SK-N-SH (cell line): ENCODE data around the gene MBD2. TPM values are rescaled to one million over a fixed set of nuclear protein-coding genes. Genes with fewer than 3 reads are reported as not detected.

Experiments used
- CTCF ChIA-PET: fragments of 300-600, 350-600 bp; formaldehyde crosslinking; extraction: SDS; loops from one replicate; lab custom pipeline; 2021; lab: Yijun Ruan, JAX
- POLR2A ChIA-PET: fragments of 350-600 bp; sonication (Branson Sonifier 250); formaldehyde crosslinking; extraction: SDS; loops from one replicate; lab custom pipeline; 2020; ENCODE audit warnings: antibody characterized with exemption, inconsistent platforms; lab: Yijun Ruan, JAX
- DNase-seq: peaks from one replicate; pipeline ENCODE4 v3.0.0; 2012
- H2AFZ ChIP-seq: fragments of 200-600 bp; sonication (generic); 2 replicates; pipeline ENCODE4 v1.8.1; 2016; ENCODE audit warnings: antibody characterized with exemption, mild to moderate bottlenecking, low read depth
- H3F3A ChIP-seq: fragments of 200-600 bp; sonication (generic); replicated peaks from 2 replicates; pipeline ENCODE3; 2016; ENCODE audit warnings: antibody characterized with exemption, mild to moderate bottlenecking; ENCODE audit not compliant: insufficient read depth
- H3K27ac ChIP-seq, 2 experiments: fragments of 200-500 bp in 1 of 2; fragments of 200-600 bp in 1 of 2; sonication (Bioruptor generic) in 1 of 2; sonication (generic), shearing (Covaris generic) in 1 of 2; 2 replicates each; pipeline versions ENCODE4 v1.5.1 to v1.6.1; 2014 to 2016; ENCODE audit warnings: low read depth in 2 of 2, inconsistent platforms in 1 of 2, low read length in 1 of 2, mild to moderate bottlenecking in 1 of 2, mixed read lengths in 1 of 2
- H3K27me3 ChIP-seq: fragments of 200-600 bp; sonication (generic), shearing (Covaris generic); 2 replicates; pipeline ENCODE4 v1.6.1; 2016; ENCODE audit warnings: mixed run types; ENCODE audit not compliant: insufficient read depth
- H3K36me3 ChIP-seq, 2 experiments: fragments of 200-500 bp in 1 of 2; fragments of 200-600 bp in 1 of 2; sonication (Bioruptor generic) in 1 of 2; sonication (generic) in 1 of 2; replicated peaks in 1 of 2; 2 replicates each; pipeline versions ENCODE3 to v1.5.1; 2014 to 2016; ENCODE audit warnings: low read length in 1 of 2, mild to moderate bottlenecking in 1 of 2; ENCODE audit not compliant: insufficient read depth in 2 of 2, control insufficient read depth in 1 of 2
- H3K4me1 ChIP-seq, 2 experiments: fragments of 200-500 bp in 1 of 2; fragments of 200-600 bp in 1 of 2; sonication (Bioruptor generic) in 1 of 2; sonication (generic), shearing (Covaris generic) in 1 of 2; 2 replicates each; pipeline versions ENCODE4 v1.5.1 to v1.6.1; 2014 to 2016; ENCODE audit warnings: low read depth in 1 of 2, low read length in 1 of 2, mixed run types in 1 of 2; ENCODE audit not compliant: insufficient read depth in 2 of 2, control insufficient read depth in 1 of 2
- H3K4me2 ChIP-seq: fragments of 200-600 bp; sonication (generic), shearing (Covaris generic); 2 replicates; pipeline ENCODE4 v1.6.1; 2017; ENCODE audit warnings: mixed run types
- H3K4me3 ChIP-seq, 2 experiments: fragments of 200-500 bp in 1 of 2; fragments of 200-600 bp in 1 of 2; sonication (Bioruptor generic) in 1 of 2; sonication (generic), shearing (Covaris generic) in 1 of 2; 2 replicates each; pipeline versions ENCODE4 v1.5.1 to v1.8.1; 2014 to 2016; ENCODE audit warnings: low read depth in 2 of 2, inconsistent platforms in 1 of 2, low read length in 1 of 2, mild to moderate bottlenecking in 1 of 2, mixed read lengths in 1 of 2, moderate library complexity in 1 of 2
- H3K79me2 ChIP-seq: fragments of 200-600 bp; sonication (generic); 2 replicates; pipeline ENCODE4 v1.8.1; 2017; ENCODE audit warnings: mild to moderate bottlenecking; ENCODE audit not compliant: insufficient read depth
- H3K9ac ChIP-seq: fragments of 200-600 bp; sonication (generic); 2 replicates; pipeline ENCODE4 v1.6.1; 2017; ENCODE audit warnings: mixed run types
- H3K9me2 ChIP-seq: fragments of 200-600 bp; sonication (generic); 2 replicates; pipeline ENCODE4 v1.6.1; 2017; ENCODE audit warnings: mixed run types
- H3K9me3 ChIP-seq: fragments of 200-600 bp; sonication (generic); 2 replicates; pipeline ENCODE4 v1.6.1; 2017; ENCODE audit warnings: mixed run types, mild to moderate bottlenecking, moderate library complexity
- H4K20me1 ChIP-seq: fragments of 200-600 bp; sonication (generic); 2 replicates; pipeline ENCODE4 v1.6.1; 2017; ENCODE audit warnings: mild to moderate bottlenecking, mixed run types; ENCODE audit not compliant: insufficient read depth
- CHD2 ChIP-seq: fragments of 150-350 bp; IDR thresholded peaks from 2 replicates; pipeline ENCODE4 v1.6.1; 2018; ENCODE audit warnings: low read length; ENCODE audit not compliant: partially characterized antibody
- ELF1 ChIP-seq: IDR thresholded peaks from 2 replicates; pipeline ENCODE4 v1.4.0; 2012
- EZH2phosphoT487 ChIP-seq: fragments of 200-600 bp; sonication (generic); IDR thresholded peaks from 2 replicates; pipeline ENCODE4 v1.6.1; 2017; ENCODE audit warnings: low read depth, mixed run types, mild to moderate bottlenecking, antibody characterized with exemption, moderate library complexity, borderline replicate concordance
- FOXJ3 ChIP-seq: sonication (generic); formaldehyde crosslinking; IDR thresholded peaks from 2 replicates; pipeline ENCODE4 v1.5.1; 2020; ENCODE audit warnings: mild to moderate bottlenecking, missing genetic modification reagents
- FOXM1 ChIP-seq: IDR thresholded peaks from 2 replicates; pipeline ENCODE4 v1.4.0; 2012; ENCODE audit warnings: low read depth, mild to moderate bottlenecking
- GABPA ChIP-seq: IDR thresholded peaks from 2 replicates; pipeline ENCODE4 v1.4.0; 2012; ENCODE audit warnings: low read depth, mild to moderate bottlenecking
- JUND ChIP-seq: IDR thresholded peaks from 2 replicates; pipeline ENCODE4 v1.4.0; 2012
- MEF2A ChIP-seq: IDR thresholded peaks from 2 replicates; pipeline ENCODE4 v1.4.0; 2012; ENCODE audit warnings: low read depth, borderline replicate concordance
- NFIC ChIP-seq: IDR thresholded peaks from 2 replicates; pipeline ENCODE4 v1.4.0; 2012; ENCODE audit warnings: borderline replicate concordance
- NRF1 ChIP-seq: IDR thresholded peaks from 2 replicates; pipeline ENCODE4 v1.6.1; 2012; ENCODE audit warnings: low read depth, mild to moderate bottlenecking, low read length
- RAD21 ChIP-seq: IDR thresholded peaks from 2 replicates; pipeline ENCODE4 v1.6.1; 2012; ENCODE audit warnings: mild to moderate bottlenecking, low read length
- RCOR1 ChIP-seq: fragments of 150-350 bp; IDR thresholded peaks from 2 replicates; pipeline ENCODE4 v1.6.1; 2017; ENCODE audit warnings: antibody characterized with exemption, low read length
- RFX5 ChIP-seq: IDR thresholded peaks from 2 replicates; pipeline ENCODE4 v1.6.1; 2012; ENCODE audit warnings: mild to moderate bottlenecking, improper control_type of control experiment, low read length
- SMC3 ChIP-seq: IDR thresholded peaks from 2 replicates; pipeline ENCODE4 v1.6.1; 2012; ENCODE audit warnings: low read depth, low read length, improper control_type of control experiment
- TAF1 ChIP-seq: IDR thresholded peaks from 2 replicates; pipeline ENCODE4 v1.6.1; 2012; ENCODE audit warnings: low read depth, mild to moderate bottlenecking, low read length, moderate library complexity, borderline replicate concordance
- TEAD4 ChIP-seq: IDR thresholded peaks from 2 replicates; pipeline ENCODE4 v1.4.0; 2012; ENCODE audit warnings: mild to moderate bottlenecking, borderline replicate concordance; ENCODE audit not compliant: insufficient read depth
- YY1 ChIP-seq: IDR thresholded peaks from 2 replicates; pipeline ENCODE4 v1.4.0; 2012; ENCODE audit warnings: low read depth, mild to moderate bottlenecking
- WGBS: methylation state at CpG from one replicate; pipeline ENCODE4 v1.1.6; 2017; ENCODE audit warnings: low lambda C conversion rate; 5-methylcytosine and 5-hydroxymethylcytosine counted together
- polyA plus RNA-seq, 3 experiments: library from polyadenylated mRNA; depleted of rRNA; stranded (reverse); fragments of >200 nt; gene quantifications; 2 replicates each; pipeline ENCODE4 v1.2.3, GENCODE V29; 2012
- TF ChIP-seq, protein P1 (sequence below): fragments of 150-350 bp; IDR thresholded peaks from 2 replicates; pipeline ENCODE4 v1.6.1; 2017; ENCODE audit warnings: antibody characterized with exemption, low read length, low read depth, borderline replicate concordance
- TF ChIP-seq, protein P2 (sequence below): IDR thresholded peaks from 2 replicates; pipeline ENCODE4 v1.4.0; 2012; ENCODE audit warnings: low read depth
- TF ChIP-seq, protein P3 (sequence below): fragments of 200-600 bp; sonication (generic); IDR thresholded peaks from 2 replicates; pipeline ENCODE4 v1.6.1; 2017; ENCODE audit warnings: antibody characterized with exemption, mild to moderate bottlenecking, moderate library complexity
- TF ChIP-seq, protein P4 (sequence below): fragments of 150-350 bp; IDR thresholded peaks from 2 replicates; pipeline ENCODE4 v1.6.1; 2016; ENCODE audit warnings: mild to moderate bottlenecking, low read depth, low read length

MBD2 gene
- polyA plus RNA-seq, 1 of the 3 experiments (the other 2 are of a cell fraction): 12.5 TPM

DNA sequence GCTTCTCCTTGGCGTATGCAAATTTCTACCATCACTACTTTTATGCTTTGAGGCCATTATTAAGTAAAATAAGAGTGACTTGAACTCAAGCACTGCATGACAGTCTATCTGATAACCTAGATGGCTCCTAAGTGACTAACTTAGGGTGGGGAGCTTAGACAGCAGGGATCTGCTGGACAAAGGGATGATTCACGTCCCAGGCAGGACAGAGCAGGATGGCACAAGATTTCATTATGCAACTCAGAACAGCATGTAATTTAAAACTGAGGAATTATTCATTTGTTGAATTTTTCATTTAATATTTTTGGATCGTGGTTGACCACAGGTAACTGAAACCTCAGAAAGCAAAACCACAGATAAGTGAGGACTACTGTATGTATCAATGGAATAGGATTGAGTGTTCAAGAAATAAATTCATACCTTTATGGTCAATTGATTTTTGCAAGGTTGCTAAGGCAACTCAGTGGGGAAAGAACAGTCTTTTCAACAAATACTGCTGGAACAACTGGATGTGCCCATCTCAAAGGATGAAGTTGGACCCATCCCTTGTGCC lies 115.3 kb downstream of the MBD2 start:
- ChIA-PET POLR2A (no interaction called here), CTCF (no interaction called here)
- no peak overlapping the region for H2AFZ ChIP-seq
- no peak overlapping the region for H3K4me2 ChIP-seq
- H3K36me3 ChIP-seq: no peaks in the 10 kb centered on the region
- H3K9ac ChIP-seq: no peak overlapping the region
- no peak for DNase-seq
- H3K79me2 ChIP-seq: no peaks in the 10 kb centered on the region
- H3K4me3 ChIP-seq: no peak overlapping the region
- no peaks in the 10 kb centered on the region for H3K27me3 ChIP-seq
- no peaks in the 10 kb centered on the region for H3F3A ChIP-seq
- H3K9me2 ChIP-seq: no peaks in the 10 kb centered on the region
- no peaks in the 10 kb centered on the region for H3K9me3 ChIP-seq
- TF ChIP-seq, protein P1, sequence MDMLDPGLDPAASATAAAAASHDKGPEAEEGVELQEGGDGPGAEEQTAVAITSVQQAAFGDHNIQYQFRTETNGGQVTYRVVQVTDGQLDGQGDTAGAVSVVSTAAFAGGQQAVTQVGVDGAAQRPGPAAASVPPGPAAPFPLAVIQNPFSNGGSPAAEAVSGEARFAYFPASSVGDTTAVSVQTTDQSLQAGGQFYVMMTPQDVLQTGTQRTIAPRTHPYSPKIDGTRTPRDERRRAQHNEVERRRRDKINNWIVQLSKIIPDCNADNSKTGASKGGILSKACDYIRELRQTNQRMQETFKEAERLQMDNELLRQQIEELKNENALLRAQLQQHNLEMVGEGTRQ: no peak
- TF ChIP-seq FOXM1 (no peak), MEF2A (no peak), RCOR1 (no peak), NFIC (no peak), FOXJ3 (CRISPR knock-in tag) (no peak), RAD21 (no peak), JUND (no peak)
- TF ChIP-seq, protein P2, sequence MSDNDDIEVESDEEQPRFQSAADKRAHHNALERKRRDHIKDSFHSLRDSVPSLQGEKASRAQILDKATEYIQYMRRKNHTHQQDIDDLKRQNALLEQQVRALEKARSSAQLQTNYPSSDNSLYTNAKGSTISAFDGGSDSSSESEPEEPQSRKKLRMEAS: no peak
- TF ChIP-seq, protein P3, sequence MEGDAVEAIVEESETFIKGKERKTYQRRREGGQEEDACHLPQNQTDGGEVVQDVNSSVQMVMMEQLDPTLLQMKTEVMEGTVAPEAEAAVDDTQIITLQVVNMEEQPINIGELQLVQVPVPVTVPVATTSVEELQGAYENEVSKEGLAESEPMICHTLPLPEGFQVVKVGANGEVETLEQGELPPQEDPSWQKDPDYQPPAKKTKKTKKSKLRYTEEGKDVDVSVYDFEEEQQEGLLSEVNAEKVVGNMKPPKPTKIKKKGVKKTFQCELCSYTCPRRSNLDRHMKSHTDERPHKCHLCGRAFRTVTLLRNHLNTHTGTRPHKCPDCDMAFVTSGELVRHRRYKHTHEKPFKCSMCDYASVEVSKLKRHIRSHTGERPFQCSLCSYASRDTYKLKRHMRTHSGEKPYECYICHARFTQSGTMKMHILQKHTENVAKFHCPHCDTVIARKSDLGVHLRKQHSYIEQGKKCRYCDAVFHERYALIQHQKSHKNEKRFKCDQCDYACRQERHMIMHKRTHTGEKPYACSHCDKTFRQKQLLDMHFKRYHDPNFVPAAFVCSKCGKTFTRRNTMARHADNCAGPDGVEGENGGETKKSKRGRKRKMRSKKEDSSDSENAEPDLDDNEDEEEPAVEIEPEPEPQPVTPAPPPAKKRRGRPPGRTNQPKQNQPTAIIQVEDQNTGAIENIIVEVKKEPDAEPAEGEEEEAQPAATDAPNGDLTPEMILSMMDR: no peak
- H3K4me1 ChIP-seq: no peaks in the 10 kb centered on the region
- H4K20me1 ChIP-seq: no peaks in the 10 kb centered on the region
- H3K27ac ChIP-seq: no peak overlapping the region
- WGBS: 57% methylated on average over 3 of the region's 3 CpGs

DNA sequence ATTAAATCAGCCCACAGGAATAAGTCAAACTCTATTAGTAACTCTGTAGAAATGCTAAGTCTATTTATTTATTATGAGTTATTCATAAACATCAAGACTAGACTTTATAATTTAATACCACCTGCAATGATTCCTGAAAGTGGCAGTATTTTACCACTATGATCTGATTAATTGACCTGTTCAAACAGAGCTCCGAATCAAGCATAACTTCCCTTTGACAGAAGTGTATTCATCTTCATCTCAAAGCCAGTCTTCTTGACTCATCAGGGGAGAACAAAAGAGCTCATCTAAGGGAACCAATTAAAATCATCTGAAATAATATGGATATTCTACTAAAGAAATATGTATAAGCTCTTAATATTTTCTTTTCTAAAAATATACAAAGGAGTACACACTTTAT lies 122.3 kb downstream of the MBD2 start:
- Histone ChIP-seq H3K79me2 (no peaks in the 10 kb centered on the region), H3K4me2 (no peak overlapping the region), H3K4me1 (no peaks in the 10 kb centered on the region), H3K27ac (no peak overlapping the region), H3K9ac (no peak overlapping the region), H3K27me3 (no peaks in the 10 kb centered on the region), H4K20me1 (no peaks in the 10 kb centered on the region), H3K36me3 (no peaks in the 10 kb centered on the region), H3K4me3 (no peak overlapping the region), H2AFZ (no peak overlapping the region), H3F3A (no peaks in the 10 kb centered on the region), H3K9me3 (no peaks in the 10 kb centered on the region), H3K9me2 (no peaks in the 10 kb centered on the region)
- ChIA-PET POLR2A (no interaction called here), CTCF (interaction anchor here (0.9 kb wide), 1 partner anchor 18 kb away, joined by 3 read pairs; no protein-coding TSS in a partner anchor)
- WGBS: 37% methylated on average over 1 of the region's 1 CpG
- DNase-seq: no peak
- TF ChIP-seq, protein P1: no peak
- no peak for TF ChIP-seq RCOR1
- TF ChIP-seq RFX5: no peak
- no peak for TF ChIP-seq RAD21
- TF ChIP-seq ELF1: no peak
- no peak for TF ChIP-seq GABPA
- TF ChIP-seq TAF1: no peak
- TF ChIP-seq EZH2phosphoT487: no peak
- no peak for TF ChIP-seq YY1
- no peak for TF ChIP-seq MEF2A
- no peak for TF ChIP-seq CHD2
- no peak for TF ChIP-seq SMC3
- no peak for TF ChIP-seq TEAD4
- TF ChIP-seq, protein P3: no peak
- TF ChIP-seq, protein P4, sequence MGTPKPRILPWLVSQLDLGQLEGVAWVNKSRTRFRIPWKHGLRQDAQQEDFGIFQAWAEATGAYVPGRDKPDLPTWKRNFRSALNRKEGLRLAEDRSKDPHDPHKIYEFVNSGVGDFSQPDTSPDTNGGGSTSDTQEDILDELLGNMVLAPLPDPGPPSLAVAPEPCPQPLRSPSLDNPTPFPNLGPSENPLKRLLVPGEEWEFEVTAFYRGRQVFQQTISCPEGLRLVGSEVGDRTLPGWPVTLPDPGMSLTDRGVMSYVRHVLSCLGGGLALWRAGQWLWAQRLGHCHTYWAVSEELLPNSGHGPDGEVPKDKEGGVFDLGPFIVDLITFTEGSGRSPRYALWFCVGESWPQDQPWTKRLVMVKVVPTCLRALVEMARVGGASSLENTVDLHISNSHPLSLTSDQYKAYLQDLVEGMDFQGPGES: no peak
- no peak for TF ChIP-seq NRF1
- no peak for TF ChIP-seq JUND
